HEK293 (cell line): ENCODE data around the gene SLC25A31.

Source experiments
- CTCF ChIP-seq: fragments of 450-650 bp; formaldehyde crosslinking; IDR thresholded peaks from 2 replicates; pipeline ENCODE4 v1.5.1; 2016; ENCODE audit warnings: missing biosample characterization, missing genetic modification characterization
- PBX3 ChIP-seq: sonication (generic); formaldehyde crosslinking; IDR thresholded peaks from 2 replicates; pipeline ENCODE4 v1.8.1; 2022; ENCODE audit warnings: mild to moderate bottlenecking, moderate library complexity, missing genetic modification reagents
- ZNF138 ChIP-seq: fragments of 450-650 bp; formaldehyde crosslinking; IDR thresholded peaks from 2 replicates; pipeline ENCODE4 v1.5.1; 2016; ENCODE audit warnings: missing biosample characterization, missing genetic modification characterization, borderline replicate concordance
- ZSCAN30 ChIP-seq: fragments of 450-650 bp; IDR thresholded peaks from 2 replicates; pipeline ENCODE4 v1.5.1; 2018; ENCODE audit warnings: missing biosample characterization, mild to moderate bottlenecking, missing genetic modification characterization, moderate library complexity

DNA sequence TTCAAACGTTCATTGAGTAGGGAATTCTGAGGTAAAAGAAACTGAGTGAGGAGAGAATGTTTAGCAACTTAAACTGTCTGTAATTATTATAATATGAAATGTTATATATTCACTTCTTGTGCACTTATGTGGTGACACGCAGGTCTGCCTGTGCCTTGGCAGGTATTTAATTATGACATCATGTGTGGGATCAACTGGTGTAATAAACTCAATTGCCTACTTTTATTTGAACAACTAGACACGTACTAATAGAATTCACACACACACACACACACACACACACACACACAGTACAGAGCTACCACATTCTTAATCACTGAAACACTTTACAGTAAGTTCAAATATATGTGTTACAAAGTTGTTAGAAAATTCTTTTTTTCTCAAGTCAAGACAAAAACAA, 20.7 kb upstream of the SLC25A31 start:
- TF ChIP-seq PBX3 (CRISPR knock-in tag) (no peak), ZNF138 (tag by site-specific recombination) (no peak), CTCF (tag by site-specific recombination) (no peak), ZSCAN30 (tag by site-specific recombination) (no peak)
